Panc1 (cell line): Measurements from ENCODE around the gene PHACTR2. TPM values are rescaled to one million over a fixed set of nuclear protein-coding genes. Genes with fewer than 3 reads are reported as not detected.

Source experiments
- ATAC-seq: fragments of 200-7000 bp; cut with Tn5 transposase; 2 replicates; pipeline ENCODE4 v1.9.1; 2020; ENCODE audit warnings: mild to moderate bottlenecking, moderate library complexity
- BruUV-seq: library from RNA; stranded (reverse); fragments of 400-500 nt; replicated peaks from 2 replicates; lab custom pipeline; 2021; lab: Mats Ljungman, UMichigan
- CTCF ChIA-PET: fragments of 300-600 bp; sonication (Branson Sonifier 250); formaldehyde crosslinking; loops from one replicate; lab custom pipeline; 2022; ENCODE audit warnings: antibody characterized with exemption; lab: Charles Lee
- POLR2A ChIA-PET: fragments of 300-600 bp; sonication (Branson Sonifier 250); formaldehyde crosslinking; loops from one replicate; lab custom pipeline; 2022; ENCODE audit warnings: antibody characterized with exemption; lab: Charles Lee
- DNase-seq: peaks from one replicate; pipeline ENCODE4 v3.0.0-alpha.2; 2010; ENCODE audit warnings: low read depth, low spot score
- H3K27ac ChIP-seq: 2 replicates; pipeline ENCODE4 v1.5.1; 2011; ENCODE audit warnings: mild to moderate bottlenecking, low read length, inconsistent platforms
- H3K27me3 ChIP-seq: fragments of 200-500 bp; sonication (Bioruptor generic); 2 replicates; pipeline ENCODE4 v1.6.0; 2014; ENCODE audit warnings: low read length, inconsistent platforms; ENCODE audit not compliant: control insufficient read depth, insufficient read depth
- H3K36me3 ChIP-seq: fragments of 200-500 bp; sonication (Bioruptor generic); 2 replicates; pipeline ENCODE4 v1.5.1; 2014; ENCODE audit warnings: inconsistent platforms, mild to moderate bottlenecking, low read length, moderate library complexity; ENCODE audit not compliant: control insufficient read depth, insufficient read depth
- H3K4me1 ChIP-seq: 2 replicates; pipeline ENCODE4 v1.5.1; 2011; ENCODE audit warnings: inconsistent platforms, mild to moderate bottlenecking, low read length, moderate library complexity; ENCODE audit not compliant: control insufficient read depth, insufficient read depth
- H3K4me3 ChIP-seq, 2 experiments: 2 replicates each; pipeline ENCODE4 v1.5.1; 2011 to 2012; ENCODE audit warnings: low read depth in 2 of 2, low read length in 2 of 2, mild to moderate bottlenecking in 2 of 2, inconsistent platforms in 1 of 2, moderate library complexity in 1 of 2
- H3K9me3 ChIP-seq: fragments of 200-500 bp; sonication (Bioruptor generic); 2 replicates; pipeline ENCODE4 v1.5.1; 2014; ENCODE audit warnings: low read depth, mild to moderate bottlenecking, inconsistent platforms, low read length, moderate library complexity; ENCODE audit not compliant: control insufficient read depth, insufficient read depth
- POLR2AphosphoS5 ChIP-seq: IDR thresholded peaks from 2 replicates; pipeline ENCODE4 v1.6.1; 2012; ENCODE audit warnings: mild to moderate bottlenecking, low read depth, low read length, moderate library complexity
- REST ChIP-seq, 2 experiments: IDR thresholded peaks; 2 replicates each; pipeline ENCODE4 v1.6.1; 2011 to 2012; ENCODE audit warnings: low read depth in 2 of 2, control low read depth in 1 of 2, low read length in 1 of 2, mild to moderate bottlenecking in 1 of 2, moderate library complexity in 1 of 2; ENCODE audit not compliant: insufficient read depth in 1 of 2
- SIN3A ChIP-seq: IDR thresholded peaks from 2 replicates; pipeline ENCODE4 v1.6.1; 2012; ENCODE audit warnings: low read depth, mild to moderate bottlenecking, low read length, moderate library complexity, borderline replicate concordance; ENCODE audit not compliant: insufficient read depth
- TCF7L2 ChIP-seq: IDR thresholded peaks from 2 replicates; pipeline ENCODE4 v1.6.1; 2011; ENCODE audit warnings: mild to moderate bottlenecking, low read depth, low read length, inconsistent platforms
- in situ Hi-C: cut with HindIII; loops from 2 replicates; pipeline ENCODE4 v1.10.0; 2016; ENCODE audit warnings: low sequenced_read_pairs, low pct_unique_long_range_greater_than_20kb
- intact Hi-C: fragments of 100-400 bp; cut with micrococcal nuclease; formaldehyde crosslinking; loops from one replicate; pipeline ENCODE4 v1.10.0; 2022; ENCODE audit not compliant: unreplicated experiment
- total RNA-seq: library from RNA; stranded (reverse); gene quantifications from one replicate; pipeline ENCODE4 v1.2.1, GENCODE V29; 2021; ENCODE audit not compliant: unreplicated experiment
- TF ChIP-seq, protein P1 (sequence below): fragments of 450-650 bp; IDR thresholded peaks from 2 replicates; pipeline ENCODE4 v1.5.1; 2017; ENCODE audit warnings: mild to moderate bottlenecking

The PHACTR2 gene
- total RNA-seq, 1 experiment from 2014 or later: 59.9 TPM

GRCh38 chr6:143743301-143744166, 65.8 kb downstream of the PHACTR2 start:
- DNase-seq (no peak), ATAC-seq (no peak)
- TF ChIP-seq REST (IDR thresholded peaks at IDR 0.05; ENCODE audit: insufficient read depth in 1 of 2, low read depth in 2 of 2, low read length in 1 of 2): no peak
- no peak for TF ChIP-seq TCF7L2
- TF ChIP-seq SIN3A: no peak
- TF ChIP-seq, protein P1, sequence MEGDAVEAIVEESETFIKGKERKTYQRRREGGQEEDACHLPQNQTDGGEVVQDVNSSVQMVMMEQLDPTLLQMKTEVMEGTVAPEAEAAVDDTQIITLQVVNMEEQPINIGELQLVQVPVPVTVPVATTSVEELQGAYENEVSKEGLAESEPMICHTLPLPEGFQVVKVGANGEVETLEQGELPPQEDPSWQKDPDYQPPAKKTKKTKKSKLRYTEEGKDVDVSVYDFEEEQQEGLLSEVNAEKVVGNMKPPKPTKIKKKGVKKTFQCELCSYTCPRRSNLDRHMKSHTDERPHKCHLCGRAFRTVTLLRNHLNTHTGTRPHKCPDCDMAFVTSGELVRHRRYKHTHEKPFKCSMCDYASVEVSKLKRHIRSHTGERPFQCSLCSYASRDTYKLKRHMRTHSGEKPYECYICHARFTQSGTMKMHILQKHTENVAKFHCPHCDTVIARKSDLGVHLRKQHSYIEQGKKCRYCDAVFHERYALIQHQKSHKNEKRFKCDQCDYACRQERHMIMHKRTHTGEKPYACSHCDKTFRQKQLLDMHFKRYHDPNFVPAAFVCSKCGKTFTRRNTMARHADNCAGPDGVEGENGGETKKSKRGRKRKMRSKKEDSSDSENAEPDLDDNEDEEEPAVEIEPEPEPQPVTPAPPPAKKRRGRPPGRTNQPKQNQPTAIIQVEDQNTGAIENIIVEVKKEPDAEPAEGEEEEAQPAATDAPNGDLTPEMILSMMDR: no peak
- TF ChIP-seq POLR2AphosphoS5: no peak
- no peak overlapping the region for H3K4me3 ChIP-seq
- no peaks in the 10 kb centered on the region for H3K36me3 ChIP-seq
- POLR2A ChIA-PET: no interaction called here
- peak overlapping the region; percentile 99 for H3K27ac ChIP-seq
- intact Hi-C loops: loop anchor here (10.0 kb wide), 1 partner anchor 169 kb away; no protein-coding TSS in a partner anchor
- H3K4me1 ChIP-seq: peaks cover 60% of the 10 kb centered on the region
- BruUV-seq: no TSS peak
- H3K27me3 ChIP-seq: no peaks in the 10 kb centered on the region
- in situ Hi-C loops: no loop called here
- H3K9me3 ChIP-seq: no peaks in the 10 kb centered on the region
- CTCF ChIA-PET: no interaction called here

GRCh38 chr6:143744551-143745165, 66.9 kb downstream of the PHACTR2 start:
- CTCF ChIA-PET: no interaction called here
- intact Hi-C loops (loop anchor here (10.0 kb wide), 1 partner anchor 170 kb away; no protein-coding TSS in a partner anchor), in situ Hi-C loops (no loop called here)
- Histone ChIP-seq H3K4me1 (peaks cover 68% of the 10 kb centered on the region), H3K9me3 (no peaks in the 10 kb centered on the region), H3K27me3 (no peaks in the 10 kb centered on the region), H3K36me3 (no peaks in the 10 kb centered on the region), H3K27ac (peak overlapping the region; percentile 99), H3K4me3 (peak overlapping the region; percentile 31 to 51)
- BruUV-seq: no TSS peak
- TF ChIP-seq SIN3A (no peak), TCF7L2 (peak; percentile 91)
- DNase-seq: no peak
- POLR2A ChIA-PET: interaction anchor here (0.7 kb wide), 1 partner anchor 67 kb away, joined by 3 read pairs; the partner anchor contains the start of gene PHACTR2
- peak; percentile 11 for ATAC-seq
